GM19043 (cell line): ENCODE results near the gene ATXN1.

Experiments used
- ATAC-seq: cut with Tn5 transposase; IDR thresholded peaks from one replicate; pipeline ENCODE4 v1.9.1; 2021; ENCODE audit warnings: low read depth; ENCODE audit not compliant: unreplicated experiment

ATXN1 gene

DNA sequence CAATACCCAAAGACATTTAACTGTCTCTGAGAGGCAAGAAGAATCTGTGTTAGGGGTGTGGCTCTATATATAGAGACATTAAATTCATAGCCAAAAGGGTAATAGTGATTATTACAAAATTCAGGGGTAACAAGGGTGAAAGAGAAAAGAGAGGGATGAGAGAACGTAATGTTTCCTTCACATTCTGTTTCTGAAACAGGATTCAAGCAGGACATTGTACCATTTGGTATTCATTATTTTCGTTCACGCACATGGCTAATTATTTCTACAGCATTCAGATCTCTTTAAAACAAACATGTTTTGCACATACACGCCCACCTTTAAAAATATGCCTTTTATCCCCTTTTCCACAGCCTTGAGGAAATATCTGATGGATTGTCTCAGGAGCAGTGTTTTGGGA lies 400.1 kb downstream of the ATXN1 start:
- ATAC-seq: no peak

DNA sequence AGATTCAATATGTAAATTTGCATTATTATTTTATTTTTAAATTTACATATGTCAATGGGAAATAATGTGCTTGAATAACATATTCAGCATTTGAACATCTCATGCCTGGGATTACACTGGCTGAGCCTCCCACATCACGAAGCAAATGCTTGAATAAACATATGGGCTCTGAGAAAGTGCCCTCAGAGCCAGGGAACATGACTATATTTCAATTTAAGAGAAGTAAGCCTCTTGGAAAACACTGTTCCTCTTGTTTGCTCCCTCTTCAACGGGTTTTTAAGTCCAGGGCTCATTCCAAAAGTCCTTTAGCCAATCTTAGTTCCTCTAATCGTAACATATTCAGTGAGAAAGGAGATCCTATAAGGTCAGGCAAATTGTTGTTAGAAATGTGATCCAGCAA lies 400.9 kb downstream of the ATXN1 start:
- ATAC-seq: no peak

DNA sequence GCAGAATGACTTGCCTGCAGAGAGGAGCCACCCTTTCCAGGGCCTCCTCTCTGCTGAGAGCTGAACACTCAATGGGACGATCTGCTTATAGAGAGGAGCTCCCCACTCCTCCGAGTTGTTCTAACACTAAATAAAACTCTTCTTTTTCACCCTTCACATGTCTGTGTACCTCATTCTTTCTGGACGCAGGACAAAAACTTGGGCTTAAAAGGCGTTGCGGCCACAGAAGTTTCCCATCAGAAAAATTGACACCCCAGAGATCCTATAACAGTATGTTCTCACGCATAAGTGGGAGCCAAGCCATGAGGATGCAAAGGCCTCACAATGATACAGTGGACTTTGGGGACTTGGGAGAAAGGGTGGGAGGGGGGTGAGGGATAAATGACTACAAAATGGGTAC lies 401.7 kb downstream of the ATXN1 start:
- ATAC-seq: no peak

DNA sequence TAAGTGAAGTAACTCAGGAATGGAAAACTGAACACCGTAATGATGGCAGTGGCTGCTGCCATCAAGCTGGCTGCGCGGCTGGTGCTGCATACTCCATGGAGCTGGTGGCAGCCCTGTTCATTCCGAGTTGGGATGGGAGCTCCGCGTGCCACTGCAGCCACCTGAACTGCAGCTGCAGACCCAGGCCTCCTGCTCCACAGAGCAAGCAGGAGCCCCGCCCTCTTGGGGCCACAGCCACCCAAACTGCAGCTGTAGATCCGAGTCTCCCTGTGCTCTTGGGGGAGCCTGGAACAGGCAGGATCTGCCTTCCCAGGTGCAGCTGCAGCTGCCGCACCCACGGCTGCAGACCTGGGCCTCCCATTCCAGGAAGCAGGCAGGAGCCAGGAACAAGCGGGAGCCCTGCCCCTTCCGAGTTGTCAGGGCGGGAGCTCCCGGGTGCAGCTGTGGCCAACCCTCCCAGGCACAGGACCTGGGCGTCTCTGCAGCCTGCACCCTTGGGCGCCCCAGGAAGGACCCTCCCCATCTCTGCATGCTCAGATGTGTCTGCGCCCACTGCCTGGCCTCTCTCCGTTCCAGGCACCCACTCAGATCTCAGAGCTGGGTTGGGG lies 402.6 kb downstream of the ATXN1 start:
- ATAC-seq: no peak

DNA sequence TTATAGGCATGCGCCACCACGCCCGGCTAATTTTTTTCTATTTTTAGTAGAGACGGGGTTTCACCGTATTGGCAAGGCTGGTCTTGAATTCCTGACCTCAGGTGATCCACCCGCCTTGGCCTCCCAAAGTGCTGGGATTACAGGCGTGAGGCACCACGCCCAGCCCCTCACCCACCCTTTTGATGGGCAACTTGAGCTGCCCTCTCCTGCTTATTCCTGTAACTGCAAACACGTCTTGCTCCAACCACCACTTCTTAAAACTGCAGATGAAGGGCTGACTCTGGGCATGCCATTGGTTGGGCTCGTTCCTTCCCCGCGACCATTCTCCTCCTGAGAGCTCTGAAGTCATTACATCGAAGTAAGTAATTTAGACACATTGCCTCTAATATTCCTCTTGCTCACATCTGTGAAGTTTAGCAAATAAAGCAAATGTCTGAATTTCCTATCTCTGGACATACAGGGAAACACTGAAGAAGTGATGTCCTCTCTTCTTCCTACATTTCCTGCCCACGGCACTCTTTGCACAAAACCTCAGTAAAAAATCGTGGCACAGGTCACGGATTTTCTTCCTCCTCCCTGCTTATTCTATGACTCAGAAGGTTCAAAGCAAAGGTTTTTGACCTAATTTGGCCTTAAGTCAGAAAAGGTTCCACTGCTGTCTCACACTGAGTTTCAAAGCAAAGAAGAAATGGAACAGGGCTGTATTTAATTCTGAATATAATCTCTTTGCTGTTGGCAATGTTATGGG lies 405.4 kb downstream of the ATXN1 start:
- ATAC-seq: no peak

DNA sequence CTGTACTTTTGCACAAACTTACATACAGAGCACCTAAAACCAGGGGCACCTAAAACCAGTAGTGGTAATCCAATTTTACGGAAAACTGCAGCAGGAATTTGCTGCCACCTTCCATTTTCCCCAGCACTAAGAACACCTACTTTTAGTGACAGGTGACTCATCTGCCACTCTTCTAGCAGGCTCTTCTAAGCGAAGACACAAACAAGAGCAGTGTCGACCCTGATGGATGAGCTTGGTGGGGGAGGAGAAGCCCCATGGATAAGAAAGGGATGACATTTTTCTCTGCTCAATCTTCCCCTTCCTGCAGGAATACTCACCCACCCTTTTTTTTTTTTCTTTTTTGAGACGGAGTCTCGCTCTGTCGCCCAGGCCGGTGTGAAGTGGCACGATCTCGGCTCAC lies 406.0 kb downstream of the ATXN1 start:
- ATAC-seq: no peak

DNA sequence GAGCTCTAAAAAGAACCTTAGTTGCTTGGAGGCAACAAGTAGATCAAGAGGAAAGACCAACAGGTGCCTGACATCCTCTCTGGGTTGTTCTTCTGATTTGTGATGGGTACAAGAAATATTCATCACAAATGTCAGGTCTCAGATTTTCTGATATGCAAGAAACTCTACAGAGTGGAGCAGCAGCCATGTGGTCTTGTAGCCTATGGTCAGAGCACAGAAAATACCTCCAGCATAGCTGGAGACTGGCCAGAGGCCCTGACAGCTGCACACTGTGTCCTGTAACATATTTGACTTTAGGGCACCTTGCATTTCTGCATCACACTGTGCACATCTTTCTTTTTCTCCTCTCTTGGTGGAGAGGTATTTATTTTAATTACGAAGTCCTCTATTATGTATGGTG lies 406.6 kb downstream of the ATXN1 start:
- no peak for ATAC-seq

DNA sequence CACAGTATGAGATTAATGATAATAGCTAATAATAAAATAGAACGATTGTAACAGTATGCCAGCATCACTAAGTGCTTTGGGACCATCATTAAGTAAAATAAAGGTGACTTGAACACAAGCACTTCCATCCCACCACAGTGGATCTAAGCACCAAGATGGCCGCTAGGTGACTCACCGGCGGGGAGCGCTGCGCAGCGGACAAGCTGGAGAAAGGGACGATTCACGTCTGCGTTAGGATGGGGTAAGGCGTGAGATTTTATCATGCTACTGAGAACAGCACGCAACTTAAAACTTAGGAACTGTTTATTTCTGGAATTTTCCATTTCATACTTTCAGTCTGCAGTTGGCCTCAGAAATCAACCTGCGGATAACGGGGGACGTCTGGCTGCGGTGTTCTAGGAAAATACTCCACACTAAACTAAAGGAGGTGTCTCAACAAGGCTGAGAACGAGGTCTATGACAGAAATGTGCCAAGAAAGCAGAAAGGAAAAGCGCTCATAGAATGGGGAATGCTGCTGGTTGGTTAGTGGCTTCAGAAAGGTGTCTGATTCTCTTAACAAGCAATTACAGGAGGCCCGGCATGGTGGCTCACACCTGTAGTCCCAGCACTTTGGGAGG lies 408.3 kb downstream of the ATXN1 start:
- no peak for ATAC-seq

DNA sequence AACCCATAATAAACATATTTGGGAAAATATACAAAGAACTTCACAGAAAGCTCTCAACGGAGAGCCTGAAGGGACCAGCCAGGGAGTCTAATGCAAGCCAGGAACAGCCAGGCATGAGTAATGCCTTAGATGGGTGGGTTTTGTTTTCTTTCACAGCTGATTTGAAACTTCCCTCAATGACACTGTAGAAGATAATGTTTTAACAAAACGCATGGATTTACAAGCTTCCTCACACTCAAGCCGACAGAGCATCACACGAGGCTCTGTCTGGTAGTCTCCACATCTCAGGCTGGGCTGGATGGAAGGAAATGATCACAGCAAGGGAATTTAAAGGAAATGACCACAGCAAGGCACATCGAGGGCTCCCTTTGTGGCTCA lies 409.0 kb downstream of the ATXN1 start:
- ATAC-seq: no peak

DNA sequence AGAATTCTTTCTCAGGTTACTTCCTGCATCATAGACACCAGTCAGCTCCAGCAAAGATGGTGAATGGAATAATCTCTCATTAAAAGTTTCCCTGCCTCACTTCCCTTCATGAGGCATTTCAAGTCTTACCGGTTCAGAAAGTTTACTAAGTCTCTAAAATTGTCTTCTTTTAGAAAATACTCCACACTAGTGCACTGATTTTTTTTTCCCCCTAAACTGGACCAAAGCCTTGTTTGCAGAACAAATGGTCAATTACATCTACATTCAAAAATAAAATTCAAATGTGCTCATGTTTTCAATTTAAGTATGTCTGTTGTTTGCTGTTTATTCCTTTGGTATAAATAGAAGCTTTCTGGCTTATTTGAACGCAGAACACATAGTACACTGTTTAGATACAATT lies 411.7 kb downstream of the ATXN1 start:
- no peak for ATAC-seq

DNA sequence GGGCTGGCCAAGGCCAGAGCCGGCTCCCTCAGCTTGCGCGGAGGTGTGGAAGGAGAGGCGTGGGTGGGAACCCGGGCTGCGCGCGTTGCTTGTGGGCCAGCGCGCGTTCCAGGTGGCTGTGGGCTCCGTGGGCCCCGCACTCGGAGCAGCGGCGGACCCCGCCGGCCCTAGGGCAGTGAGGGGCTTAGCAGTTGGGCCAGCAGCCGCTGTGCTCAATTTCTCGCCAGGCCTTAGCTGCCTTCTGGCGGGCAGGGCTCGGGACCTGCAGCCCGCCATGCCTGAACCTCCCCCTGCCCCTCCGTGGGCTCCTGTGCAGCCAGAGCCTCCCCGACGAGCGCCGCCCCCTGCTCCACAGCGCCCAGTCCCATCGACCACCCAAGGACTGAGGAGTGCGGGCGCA lies 414.4 kb downstream of the ATXN1 start:
- no peak for ATAC-seq

DNA sequence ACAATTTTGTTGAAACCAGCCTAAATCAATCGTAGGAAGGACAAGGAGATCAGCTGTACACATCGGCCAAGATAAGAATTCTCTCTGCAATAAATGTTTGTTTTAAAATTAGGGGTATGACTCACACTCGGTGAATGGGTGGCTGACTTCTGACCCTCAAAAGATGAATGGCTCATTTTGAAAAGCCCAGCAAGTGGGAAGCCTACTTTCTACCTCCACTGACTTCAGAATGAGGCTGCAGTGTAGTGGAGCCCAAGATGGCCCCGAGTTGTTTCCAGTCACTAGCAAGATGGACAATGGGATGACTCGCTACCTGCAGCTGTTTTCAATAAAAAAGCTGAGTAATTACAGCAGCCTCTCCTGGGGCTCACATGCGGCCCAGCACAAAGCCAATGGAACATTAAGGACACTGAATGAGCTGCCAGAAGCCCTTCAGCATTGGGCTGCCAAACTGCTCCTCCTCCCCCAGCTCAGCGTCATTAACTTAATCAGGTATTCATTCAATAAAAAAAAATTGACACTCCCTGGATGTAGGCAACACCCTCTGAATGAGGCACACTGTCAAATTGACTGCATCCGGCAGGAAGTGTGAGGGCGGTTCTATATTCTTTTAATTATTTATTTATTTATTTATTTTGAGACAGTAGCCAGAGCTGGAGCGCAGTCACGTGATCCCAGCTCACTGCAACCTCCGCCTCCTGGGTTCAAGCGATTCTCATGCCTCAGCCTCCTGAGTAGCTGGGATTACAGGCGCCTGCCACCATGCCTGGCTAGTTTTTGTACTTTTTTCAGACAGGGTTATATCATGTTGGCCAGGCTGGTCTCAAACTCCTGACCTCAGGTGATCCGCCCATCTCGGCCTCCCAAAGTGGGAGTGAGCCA lies 415.6 kb downstream of the ATXN1 start:
- no peak for ATAC-seq

DNA sequence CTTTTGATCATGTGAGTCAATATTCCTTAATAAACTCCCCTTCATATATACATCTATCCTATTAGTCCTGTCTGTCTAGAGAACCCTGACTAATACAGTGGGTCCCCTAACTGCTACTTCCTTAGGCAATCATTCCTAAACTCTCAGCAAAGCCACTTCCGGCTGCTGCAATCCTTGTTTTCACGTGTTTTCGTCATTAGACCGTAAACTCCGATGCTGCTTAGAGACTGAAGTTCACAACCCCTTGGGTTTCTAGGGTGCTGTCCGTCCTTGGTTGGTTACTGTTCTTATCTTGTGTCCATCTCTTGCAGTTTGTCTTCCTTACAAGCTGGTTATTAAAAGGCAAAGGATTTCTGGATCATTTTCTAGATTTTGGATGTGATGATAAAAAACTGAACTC lies 416.5 kb downstream of the ATXN1 start:
- no peak for ATAC-seq

DNA sequence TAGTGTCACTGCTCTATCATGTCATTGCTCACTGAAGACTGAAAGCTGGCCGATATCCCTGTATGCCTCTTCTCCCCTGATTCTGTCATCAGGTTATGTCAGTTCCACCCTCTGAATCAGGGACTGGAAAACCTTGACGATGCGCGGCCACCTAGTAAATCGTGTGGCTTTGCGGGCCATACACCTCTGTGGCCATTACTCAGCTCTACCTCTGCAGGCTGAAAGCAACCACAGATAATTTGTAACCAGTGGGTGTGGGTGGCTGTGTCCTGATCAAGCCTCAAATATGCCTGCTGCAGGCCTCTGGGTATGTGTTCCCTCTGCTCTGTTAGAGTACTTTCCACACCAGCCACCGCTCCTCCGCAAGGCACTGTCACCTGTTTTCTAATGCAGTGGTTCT lies 417.7 kb downstream of the ATXN1 start:
- no peak for ATAC-seq

DNA sequence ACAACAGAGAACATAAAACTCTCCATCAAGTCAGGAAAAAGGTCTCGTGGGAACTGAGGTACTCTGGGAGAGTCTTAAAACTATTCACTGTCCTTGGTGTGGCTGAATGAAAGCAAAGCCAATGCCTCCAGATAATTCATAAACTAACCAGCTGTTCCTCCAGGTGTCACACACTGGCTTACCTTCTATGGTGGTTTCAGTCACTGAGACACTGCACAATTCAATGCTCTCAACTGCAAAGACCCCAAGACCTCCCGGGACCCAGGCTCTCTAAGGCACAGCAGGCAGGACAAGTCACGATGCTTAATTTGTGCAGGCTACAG lies 422.0 kb downstream of the ATXN1 start:
- ATAC-seq: no peak

DNA sequence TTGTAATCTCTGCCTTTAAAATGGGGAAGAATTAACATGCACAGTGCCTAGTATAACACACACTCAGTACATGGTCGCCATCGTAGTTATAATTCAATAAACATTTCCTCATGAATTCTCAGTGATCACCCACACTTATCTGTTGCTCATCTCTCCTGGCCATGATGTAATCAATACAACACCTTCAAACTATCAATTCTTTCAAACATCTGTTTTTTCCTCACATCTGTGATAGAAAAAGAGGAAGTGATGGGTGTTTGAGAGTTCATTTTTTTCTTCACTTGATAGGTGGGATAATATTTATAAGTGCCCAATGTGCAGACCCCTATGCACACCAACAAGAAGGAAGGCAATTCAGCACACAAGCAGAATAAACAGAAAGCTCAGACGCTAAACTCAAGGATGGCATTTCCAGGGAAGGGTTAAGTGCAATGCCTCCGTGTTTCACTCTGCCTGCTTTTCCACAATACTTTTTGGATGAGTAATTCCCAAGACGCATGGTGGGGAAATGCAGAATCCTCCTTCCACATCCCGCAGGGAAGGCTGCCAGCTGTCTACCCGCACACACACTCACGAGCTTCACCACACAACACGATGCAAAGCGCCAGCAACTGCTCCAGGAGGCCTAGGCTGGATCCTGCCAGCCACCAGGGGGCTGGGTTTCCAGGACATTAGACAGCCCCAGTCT lies 422.5 kb downstream of the ATXN1 start:
- ATAC-seq: no peak

DNA sequence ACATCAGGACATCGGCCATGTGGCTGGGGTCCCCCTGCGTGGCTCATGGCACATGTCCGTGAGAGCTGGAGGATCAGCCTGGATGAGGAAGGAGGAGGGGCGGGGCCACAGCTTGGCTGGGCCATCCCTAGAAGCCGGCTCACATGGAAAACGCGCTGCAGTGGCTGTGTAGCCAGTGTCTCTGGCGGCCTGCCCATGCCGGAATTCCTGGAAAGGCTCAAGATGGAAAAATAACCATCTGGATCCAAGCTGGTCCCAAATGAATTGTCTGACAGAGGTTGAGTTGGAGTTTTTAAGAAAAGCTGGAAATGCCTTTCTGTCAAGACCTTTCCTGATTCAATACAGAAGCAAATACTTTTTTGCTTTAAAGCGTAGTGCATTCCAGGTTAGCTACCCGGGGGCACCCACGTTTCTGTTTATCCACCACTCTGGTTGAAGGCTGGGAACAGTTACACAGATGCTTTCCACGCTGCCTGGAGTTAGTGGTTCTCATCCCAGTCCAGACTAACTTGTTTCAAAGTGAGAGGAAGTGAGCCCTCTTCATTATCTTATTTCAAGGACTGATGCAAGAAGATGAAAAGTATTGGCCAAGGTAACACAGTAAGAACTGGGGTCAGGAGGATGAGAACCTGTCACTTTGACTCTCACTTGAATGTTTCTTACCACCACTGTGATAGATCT lies 423.8 kb downstream of the ATXN1 start:
- no peak for ATAC-seq

DNA sequence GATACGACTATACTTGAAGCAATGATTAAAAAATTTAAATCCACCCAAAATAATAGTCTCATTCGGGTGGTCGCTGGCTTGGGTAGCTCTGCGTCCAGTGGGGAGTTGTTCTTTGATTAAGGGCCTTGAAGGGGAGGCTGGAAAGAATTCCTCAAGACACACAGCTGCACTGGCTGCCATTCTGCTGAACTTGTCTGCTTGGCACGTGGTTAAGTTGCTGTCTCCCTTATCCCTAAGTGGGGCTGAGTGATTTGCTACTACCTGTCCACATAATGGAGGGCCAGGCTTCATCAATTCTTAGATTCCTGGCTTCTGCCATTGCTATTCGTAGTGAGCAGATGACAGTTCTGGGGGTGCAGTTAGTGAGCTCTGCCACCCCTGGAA lies 424.4 kb downstream of the ATXN1 start:
- ATAC-seq: no peak

DNA sequence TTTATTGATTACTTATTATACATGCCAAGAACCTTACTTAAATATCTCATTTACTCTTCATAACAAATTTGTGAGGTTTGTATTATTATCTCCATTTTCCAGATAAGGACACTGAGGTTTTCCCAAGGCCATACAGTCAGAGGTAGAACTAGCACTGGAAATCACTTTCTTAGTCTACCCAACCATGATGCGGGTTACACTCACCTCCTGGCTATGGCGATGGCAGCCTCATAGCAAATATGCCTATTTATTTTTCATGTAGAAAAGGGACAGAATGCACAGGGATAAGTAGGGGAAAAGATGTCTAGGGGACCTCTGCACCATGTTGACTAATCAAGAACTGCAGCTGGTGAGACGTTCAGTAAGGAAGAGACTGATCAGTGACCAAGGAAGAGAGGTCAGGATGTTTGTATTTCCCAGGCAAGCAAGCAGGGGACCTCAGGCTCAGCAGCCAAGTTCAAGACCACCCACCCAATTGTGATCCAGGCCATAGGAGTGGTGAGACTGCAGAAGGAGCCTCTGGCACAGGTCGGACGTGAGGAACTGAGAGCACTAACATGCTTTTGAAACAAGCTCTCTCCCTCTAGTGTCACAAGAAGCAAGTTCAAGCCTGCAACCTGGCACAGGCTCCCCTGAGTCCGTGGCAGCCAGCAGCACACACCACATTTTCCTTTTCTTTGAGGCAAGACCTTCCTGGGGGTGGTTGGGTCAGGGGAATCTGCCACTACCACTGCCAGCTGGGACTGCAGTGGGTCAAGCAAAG lies 425.0 kb downstream of the ATXN1 start:
- no peak for ATAC-seq

DNA sequence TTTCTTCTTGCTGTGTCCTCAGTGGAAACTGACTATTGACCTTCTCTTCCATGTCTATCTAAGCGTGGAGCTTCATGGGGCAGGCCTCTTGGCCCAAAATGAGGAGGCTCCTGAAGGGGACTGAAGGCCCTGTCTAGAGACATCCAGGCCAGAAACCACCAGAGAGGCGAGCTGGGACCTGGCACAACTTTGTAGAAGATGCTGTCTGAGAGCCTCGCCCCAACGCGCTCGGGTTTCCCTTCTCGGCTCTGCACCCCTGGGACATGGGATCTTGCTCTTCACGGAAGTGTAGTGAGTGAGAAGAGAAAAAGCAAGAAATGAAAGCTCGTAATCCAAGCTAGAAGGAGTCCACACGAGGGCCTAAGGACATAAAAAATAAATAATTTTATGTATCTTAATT lies 426.1 kb downstream of the ATXN1 start:
- no peak for ATAC-seq
